Keratinocyte (primary cell): Measurements from ENCODE around the gene NR0B1.

Source experiments
- EZH2 ChIP-seq: IDR thresholded peaks from one replicate; pipeline ENCODE4 v1.6.1; 2012; ENCODE audit warnings: inconsistent platforms, mild to moderate bottlenecking, low read length, moderate library complexity
- TF ChIP-seq, protein P1 (sequence below), 3 experiments: IDR thresholded peaks in 1 of 3; conservative IDR thresholded peaks in 1 of 3; optimal IDR thresholded peaks in 1 of 3; 2 replicates in 2 of 3; 3 replicates in 1 of 3; pipeline versions ENCODE3 to v1.5.1; 2011; ENCODE audit warnings: low read length in 3 of 3, mild to moderate bottlenecking in 3 of 3, moderate library complexity in 2 of 3, control low read depth in 1 of 3, inconsistent platforms in 1 of 3; ENCODE audit not compliant: insufficient read depth in 2 of 3; ENCODE audit errors: extremely low read depth in 1 of 3

DNA sequence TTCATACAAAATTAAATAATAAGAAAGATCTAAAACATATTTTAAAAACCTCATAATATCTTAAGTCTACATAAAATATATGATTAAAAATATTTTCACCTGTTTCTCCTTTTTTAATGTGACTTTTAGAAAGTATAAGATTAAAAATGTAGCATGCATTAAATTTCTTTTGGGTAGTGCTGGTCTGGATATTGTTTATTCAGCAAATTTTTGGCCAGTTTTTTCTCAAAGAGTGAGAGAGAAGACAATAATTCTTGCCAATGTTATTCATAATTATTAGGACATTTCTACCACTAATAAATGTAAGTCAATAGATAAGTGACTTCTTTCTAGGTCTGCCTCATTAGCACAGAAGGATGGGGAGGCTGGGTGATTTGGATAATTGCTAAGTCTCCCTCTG, 48.2 kb downstream of the NR0B1 start:
- TF ChIP-seq, protein P1, sequence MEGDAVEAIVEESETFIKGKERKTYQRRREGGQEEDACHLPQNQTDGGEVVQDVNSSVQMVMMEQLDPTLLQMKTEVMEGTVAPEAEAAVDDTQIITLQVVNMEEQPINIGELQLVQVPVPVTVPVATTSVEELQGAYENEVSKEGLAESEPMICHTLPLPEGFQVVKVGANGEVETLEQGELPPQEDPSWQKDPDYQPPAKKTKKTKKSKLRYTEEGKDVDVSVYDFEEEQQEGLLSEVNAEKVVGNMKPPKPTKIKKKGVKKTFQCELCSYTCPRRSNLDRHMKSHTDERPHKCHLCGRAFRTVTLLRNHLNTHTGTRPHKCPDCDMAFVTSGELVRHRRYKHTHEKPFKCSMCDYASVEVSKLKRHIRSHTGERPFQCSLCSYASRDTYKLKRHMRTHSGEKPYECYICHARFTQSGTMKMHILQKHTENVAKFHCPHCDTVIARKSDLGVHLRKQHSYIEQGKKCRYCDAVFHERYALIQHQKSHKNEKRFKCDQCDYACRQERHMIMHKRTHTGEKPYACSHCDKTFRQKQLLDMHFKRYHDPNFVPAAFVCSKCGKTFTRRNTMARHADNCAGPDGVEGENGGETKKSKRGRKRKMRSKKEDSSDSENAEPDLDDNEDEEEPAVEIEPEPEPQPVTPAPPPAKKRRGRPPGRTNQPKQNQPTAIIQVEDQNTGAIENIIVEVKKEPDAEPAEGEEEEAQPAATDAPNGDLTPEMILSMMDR (optimal IDR thresholded peaks at IDR 0.05 in 1 of 3, IDR thresholded peaks at IDR 0.05 in 1 of 3, conservative IDR thresholded peaks at IDR 0.05 in 1 of 3; ENCODE audit: extremely low read depth in 1 of 3, insufficient read depth in 2 of 3, low read length in 3 of 3) = no peak
- TF ChIP-seq EZH2 = no peak
